HCT116 (cell line): ENCODE data around the gene LYST. TPM values are rescaled to one million over a fixed set of nuclear protein-coding genes. Genes with fewer than 3 reads are reported as not detected.
A peak's percentile ranks its signal among the peaks of the same experiment; 100 is the strongest.

Experiments used
- ATAC-seq: fragments of 200-7000 bp; cut with Tn5 transposase; 2 replicates; pipeline ENCODE4 v1.9.1; 2020; ENCODE audit warnings: mild to moderate bottlenecking, moderate library complexity
- BruUV-seq: library from RNA; stranded (reverse); fragments of 400-500 nt; replicated peaks from 2 replicates; lab custom pipeline; 2021; lab: Mats Ljungman, UMichigan
- CTCF ChIA-PET: fragments of 300-600 bp; sonication (Branson Sonifier 250); formaldehyde crosslinking; loops from one replicate; lab custom pipeline; 2021; ENCODE audit warnings: antibody characterized with exemption; lab: Charles Lee
- POLR2A ChIA-PET: fragments of 300-600, 350-600 bp; sonication (Branson Sonifier 250); formaldehyde crosslinking; loops from one replicate; lab custom pipeline; 2021; ENCODE audit warnings: antibody characterized with exemption; lab: Charles Lee
- RAD21 ChIA-PET, 2 experiments: fragments of 300-600 bp; sonication (Branson Sonifier 250); formaldehyde crosslinking; loops; one replicate each; lab custom pipeline; 2023; ENCODE audit warnings: low total read pairs in 2 of 2; ENCODE audit not compliant: uncharacterized antibody in 2 of 2, unreplicated experiment in 2 of 2, low non-redundant PET in 1 of 2; lab: Charles Lee
- DNase-seq: peaks from one replicate; pipeline ENCODE4 v3.0.0-alpha.2; 2010; ENCODE audit warnings: low read depth, low spot score
- H2AFZ ChIP-seq: fragments of 200-600 bp; shearing (Covaris generic), sonication (generic); 2 replicates; pipeline ENCODE4 v1.6.1; 2017; ENCODE audit warnings: low read depth, mixed run types, mixed read lengths, antibody characterized with exemption, low read length; ENCODE audit not compliant: poor library complexity, severe bottlenecking
- H3K27ac ChIP-seq: 2 replicates; pipeline ENCODE4 v1.5.1; 2012; ENCODE audit warnings: low read depth, low read length
- H3K27me3 ChIP-seq: fragments of 200-600 bp; sonication (generic); 2 replicates; pipeline ENCODE4 v1.6.1; 2016; ENCODE audit warnings: mixed run types, low read length, mixed read lengths; ENCODE audit not compliant: insufficient read depth
- H3K36me3 ChIP-seq, 2 experiments: fragments of 200-500 bp in 1 of 2; fragments of 200-600 bp in 1 of 2; sonication (Bioruptor generic) in 1 of 2; sonication (generic) in 1 of 2; 2 replicates each; pipeline versions ENCODE4 v1.5.1 to v1.6.1; 2014 to 2016; ENCODE audit warnings: low read length in 2 of 2, inconsistent platforms in 1 of 2, mixed read lengths in 1 of 2, mixed run types in 1 of 2; ENCODE audit not compliant: insufficient read depth in 2 of 2, control insufficient read depth in 1 of 2
- H3K4me1 ChIP-seq, 2 experiments: fragments of 200-600 bp in 1 of 2; sonication (generic) in 1 of 2; 2 replicates each; pipeline versions ENCODE4 v1.5.1 to v1.6.1; 2012 to 2017; ENCODE audit warnings: low read length in 2 of 2, inconsistent platforms in 1 of 2, mild to moderate bottlenecking in 1 of 2, mixed read lengths in 1 of 2, mixed run types in 1 of 2, moderate library complexity in 1 of 2; ENCODE audit not compliant: insufficient read depth in 2 of 2, control insufficient read depth in 1 of 2
- H3K4me2 ChIP-seq: fragments of 200-600 bp; sonication (generic); 2 replicates; pipeline ENCODE4 v1.6.1; 2017; ENCODE audit warnings: mixed run types, low read length, mixed read lengths
- H3K4me3 ChIP-seq, 2 experiments: fragments of 200-600 bp in 1 of 2; sonication (generic) in 1 of 2; replicated peaks in 1 of 2; 2 replicates each; pipeline ENCODE4 v1.5.1; 2011 to 2016; ENCODE audit warnings: low read length in 2 of 2, control low read depth in 1 of 2, low read depth in 1 of 2, mild to moderate bottlenecking in 1 of 2, mixed read lengths in 1 of 2, mixed run types in 1 of 2
- H3K79me2 ChIP-seq: fragments of 200-600 bp; sonication (generic); 2 replicates; pipeline ENCODE4 v1.6.1; 2017; ENCODE audit warnings: mild to moderate bottlenecking, mixed run types, low read length, moderate library complexity, mixed read lengths; ENCODE audit not compliant: insufficient read depth
- H3K9ac ChIP-seq: fragments of 200-600 bp; sonication (generic); 2 replicates; pipeline ENCODE4 v1.6.1; 2016; ENCODE audit warnings: low read length, mixed read lengths
- H3K9me2 ChIP-seq: fragments of 200-600 bp; sonication (generic), shearing (Covaris generic); 2 replicates; pipeline ENCODE4 v1.6.1; 2017; ENCODE audit warnings: mixed run types, mild to moderate bottlenecking, moderate library complexity; ENCODE audit not compliant: insufficient read depth
- H3K9me3 ChIP-seq, 2 experiments: fragments of 200-500 bp in 1 of 2; fragments of 200-600 bp in 1 of 2; sonication (Bioruptor generic) in 1 of 2; sonication (generic) in 1 of 2; 2 replicates each; pipeline ENCODE4 v1.6.1; 2014 to 2017; ENCODE audit warnings: low read length in 2 of 2, mixed read lengths in 2 of 2, inconsistent platforms in 1 of 2, low read depth in 1 of 2, mild to moderate bottlenecking in 1 of 2, mixed run types in 1 of 2, moderate library complexity in 1 of 2; ENCODE audit not compliant: control insufficient read depth in 1 of 2, insufficient read depth in 1 of 2
- H4K20me1 ChIP-seq: fragments of 200-600 bp; sonication (generic), shearing (Covaris generic); 2 replicates; pipeline ENCODE4 v1.6.1; 2017; ENCODE audit warnings: mixed run types, mild to moderate bottlenecking, moderate library complexity; ENCODE audit not compliant: insufficient read depth
- CEBPB ChIP-seq: IDR thresholded peaks from 2 replicates; pipeline ENCODE4 v1.6.1; 2012; ENCODE audit warnings: low read depth
- ELF1 ChIP-seq: IDR thresholded peaks from 2 replicates; pipeline ENCODE4 v1.6.1; 2012; ENCODE audit warnings: low read depth, borderline replicate concordance
- FOSL1 ChIP-seq: IDR thresholded peaks from 2 replicates; pipeline ENCODE4 v1.6.1; 2012; ENCODE audit warnings: low read depth
- JUND ChIP-seq: IDR thresholded peaks from 2 replicates; pipeline ENCODE4 v1.6.1; 2012
- MAX ChIP-seq: IDR thresholded peaks from 2 replicates; pipeline ENCODE4 v1.6.1; 2012
- POLR2A ChIP-seq: IDR thresholded peaks from 2 replicates; pipeline ENCODE4 v1.7.0; 2011; ENCODE audit warnings: borderline replicate concordance; ENCODE audit not compliant: insufficient read depth, insufficient read length; ENCODE audit errors: extremely low read depth
- REST ChIP-seq: IDR thresholded peaks from 2 replicates; pipeline ENCODE4 v1.6.1; 2012; ENCODE audit warnings: low read depth
- SP1 ChIP-seq: IDR thresholded peaks from 2 replicates; pipeline ENCODE4 v1.6.1; 2012; ENCODE audit warnings: low read depth
- SRF ChIP-seq: IDR thresholded peaks from 2 replicates; pipeline ENCODE4 v1.6.1; 2012; ENCODE audit warnings: low read depth
- TCF7L2 ChIP-seq: IDR thresholded peaks from 2 replicates; pipeline ENCODE4 v1.7.0; 2011; ENCODE audit warnings: borderline replicate concordance, inconsistent platforms; ENCODE audit not compliant: insufficient read depth, insufficient read length; ENCODE audit errors: extremely low read depth
- YY1 ChIP-seq: IDR thresholded peaks from 2 replicates; pipeline ENCODE4 v1.6.1; 2011; ENCODE audit warnings: low read length, low read depth, moderate library complexity, mild to moderate bottlenecking; ENCODE audit not compliant: insufficient replicate concordance; ENCODE audit errors: extremely low read depth
- ZFX ChIP-seq: fragments of 450-650 bp; IDR thresholded peaks from 2 replicates; pipeline ENCODE4 v1.6.1; 2017
- ZNF274 ChIP-seq: fragments of 200-500 bp; sonication (Bioruptor generic); IDR thresholded peaks from 2 replicates; pipeline ENCODE4 v1.6.1; 2014; ENCODE audit warnings: mild to moderate bottlenecking, low read depth, low read length, inconsistent platforms
- intact Hi-C: fragments of 100-400 bp; cut with micrococcal nuclease; formaldehyde crosslinking; loops from 2 replicates; pipeline ENCODE4 v1.10.0; 2022
- total RNA-seq: library from RNA; stranded (reverse); gene quantifications from one replicate; pipeline ENCODE4 v1.2.1, GENCODE V29; 2021; ENCODE audit not compliant: unreplicated experiment

The LYST gene
- total RNA-seq, 1 experiment from 2014 or later, result 6.6 TPM

- POLR2A ChIA-PET, result no interaction called here
- Histone ChIP-seq H3K9ac (peak within 1 kb of the TSS; percentile 52), H3K4me1 (peaks cover 1 to 8% of the 10 kb centered on the region in 2 experiments; a peak in 3 of 4 replicates)
- TF ChIP-seq ZFX (peak; percentile 48), YY1 (no peak)
- TF ChIP-seq, all 23 proteins: peak for 1
- Histone ChIP-seq H2AFZ (no peak within 1 kb of the TSS), H3K4me2 (peak within 1 kb of the TSS; percentile 64), H3K4me3 (peak within 1 kb of the TSS; percentile 40 to 48), H3K36me3 (no peaks in the 10 kb centered on the region), H4K20me1 (no peaks in the 10 kb centered on the region), H3K9me2 (no peaks in the 10 kb centered on the region), H3K79me2 (no peaks in the 10 kb centered on the region), H3K27me3 (no peaks in the 10 kb centered on the region), H3K27ac (peak within 1 kb of the TSS; percentile 37; the same call in 1 of the 2 replicates), H3K9me3 (no peaks in the 10 kb centered on the region)
- intact Hi-C loops, result no loop called here
- RAD21 ChIA-PET, result no interaction called here
- CTCF ChIA-PET, result no interaction called here
- peak; percentile 70 for ATAC-seq
- DNase-seq, result no peak
- BruUV-seq, result no TSS peak
Measured at GRCh38 chr1:235649368-235650163, 217.1 kb downstream of the LYST start, which contains the start of gene GNG4. Gene GNG4, minus strand, starts transcription at chr1:235649784. Its CDS starts 65,946 bp downstream, at chr1:235583838.

- H3K9me2 ChIP-seq, result no peaks in the 10 kb centered on the region
- H3K27ac ChIP-seq, result no peak overlapping the region; the same call in 1 of the 2 replicates
- H3K4me2 ChIP-seq, result peak overlapping the region; percentile 64
- BruUV-seq, result no TSS peak
- RAD21 ChIA-PET, result no interaction called here
- DNase-seq (no peak), ATAC-seq (no peak)
- no peaks in the 10 kb centered on the region for H4K20me1 ChIP-seq
- CTCF ChIA-PET, result no interaction called here
- TF ChIP-seq ZNF274 (no peak), YY1 (no peak), FOSL1 (no peak), REST (no peak), ELF1 (no peak), SRF (no peak), SP1 (no peak), JUND (no peak), POLR2A (no peak), CEBPB (no peak), MAX (no peak), TCF7L2 (no peak)
- H3K36me3 ChIP-seq, result no peaks in the 10 kb centered on the region
- H3K4me3 ChIP-seq, result peak overlapping the region; percentile 40 to 48
- H3K79me2 ChIP-seq, result no peaks in the 10 kb centered on the region
- no peaks in the 10 kb centered on the region for H3K27me3 ChIP-seq
- H3K9me3 ChIP-seq, result no peaks in the 10 kb centered on the region
- intact Hi-C loops, result no loop called here
- H3K4me1 ChIP-seq, result peaks cover 4 to 13% of the 10 kb centered on the region in 2 experiments; a peak in 3 of 4 replicates
- H3K9ac ChIP-seq, result peak overlapping the region; percentile 52
- POLR2A ChIA-PET, result no interaction called here
- H2AFZ ChIP-seq, result no peak overlapping the region
Measured at GRCh38 chr1:235648954-235649367, 217.7 kb downstream of the LYST start.
